Measurements from ENCODE around the gene PHOX2A. TPM values are rescaled to one million over a fixed set of nuclear protein-coding genes. Genes with fewer than 3 reads are reported as not detected.

The PHOX2A gene
- total and polyA plus RNA-seq, 10 donors, result 0.33 TPM; not detected in 9

DNA sequence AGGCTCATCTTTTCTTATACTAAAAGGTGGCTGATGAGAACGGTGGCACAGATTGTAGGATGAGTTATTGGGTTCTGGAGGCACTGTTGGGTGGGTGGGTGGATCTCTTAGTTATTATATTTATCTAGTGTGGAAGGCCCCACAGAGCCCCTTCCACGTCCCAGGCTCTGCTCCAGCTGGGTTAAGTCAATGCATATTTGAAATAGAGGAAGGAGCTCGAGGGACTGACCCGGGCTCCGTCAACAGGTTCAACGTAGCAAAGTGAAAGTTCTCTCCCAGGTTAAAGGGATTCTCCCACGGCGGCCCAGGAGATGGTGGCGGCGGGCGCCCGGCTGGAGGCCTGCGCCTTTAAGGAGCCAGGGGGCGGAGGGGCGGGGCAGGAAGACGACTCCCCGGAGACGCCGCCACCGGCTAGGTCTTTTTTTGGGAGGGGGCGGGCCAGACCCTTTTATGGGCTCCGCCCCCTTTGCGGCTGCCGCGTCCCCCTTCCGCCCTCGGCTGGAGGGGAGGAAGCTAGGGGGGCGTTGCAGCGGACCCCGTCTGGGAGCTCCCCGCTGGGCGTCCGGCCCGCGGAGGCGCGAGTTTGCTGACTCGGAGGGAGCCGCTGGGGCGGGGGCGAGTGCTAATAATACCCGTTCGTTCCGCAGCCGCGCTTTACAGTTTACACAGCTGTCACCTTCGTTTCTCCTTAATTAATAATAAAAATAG, 20.9 kb downstream of the PHOX2A start:
- Histone ChIP-seq H3K36me3 (peaks cover 0 to 19% (median under 1%) of the 10 kb centered on the region in 6 donors), H3K4me1 (peaks cover 14 to 66% (median 44%) of the 10 kb centered on the region in 6 donors), H3K27ac (peak overlapping the region; percentile 95 to 98 (median 97)), H3K9me3 (no peaks in the 10 kb centered on the region), H3K4me3 (peak overlapping the region; percentile 73 to 97 (median 81)), H3K27me3 (replicated peaks in 1 of 7) (peaks cover 0 to 5% (median 0%) of the 10 kb centered on the region in 7 donors)
- DNase-seq, result peak; percentile 98
- intact Hi-C loops (cut with DNase I; ENCODE audit: low total_unique reads), result no loop called here
- TF ChIP-seq CTCF (IDR thresholded peaks at IDR 0.05 in 8 of 11, conservative IDR thresholded peaks at IDR 0.05 in 3 of 11) (peak; percentile 8 to 82 (median 65)), POLR2A (IDR thresholded peaks at IDR 0.05) (peak in 2 of 3 donors; percentile 27 to 55), POLR2AphosphoS5 (IDR thresholded peaks at IDR 0.05) (peak; percentile 88 to 94 (median 90))
- WGBS, 5 donors, result 0 to 1% (median 0%) methylated on average over 20 to 47 of the region's 47 CpGs

GRCh38 chr11:72222106-72222891, 21.7 kb downstream of the PHOX2A start:
- peak; percentile 72 for DNase-seq
- intact Hi-C loops (cut with DNase I; ENCODE audit: low total_unique reads), result no loop called here
- H3K27me3 ChIP-seq (replicated peaks in 1 of 7), result peaks cover 0 to 6% (median 0%) of the 10 kb centered on the region in 7 donors
- H3K4me1 ChIP-seq, result peaks cover 14 to 66% (median 48%) of the 10 kb centered on the region in 6 donors
- H3K36me3 ChIP-seq, result peaks cover 0 to 11% (median 0%) of the 10 kb centered on the region in 6 donors
- no peaks in the 10 kb centered on the region for H3K9me3 ChIP-seq
- WGBS, 5 donors, result 70 to 80% (median 73%) methylated on average over 6 of the region's 6 CpGs
- H3K4me3 ChIP-seq, result peak overlapping the region; percentile 73 to 97 (median 81)
- no peak for TF ChIP-seq POLR2A (IDR thresholded peaks at IDR 0.05)
- no peak for TF ChIP-seq CTCF (IDR thresholded peaks at IDR 0.05 in 8 of 11, conservative IDR thresholded peaks at IDR 0.05 in 3 of 11)
- no peak for TF ChIP-seq POLR2AphosphoS5 (IDR thresholded peaks at IDR 0.05)
- peak overlapping the region; percentile 95 to 98 (median 97) for H3K27ac ChIP-seq

DNA sequence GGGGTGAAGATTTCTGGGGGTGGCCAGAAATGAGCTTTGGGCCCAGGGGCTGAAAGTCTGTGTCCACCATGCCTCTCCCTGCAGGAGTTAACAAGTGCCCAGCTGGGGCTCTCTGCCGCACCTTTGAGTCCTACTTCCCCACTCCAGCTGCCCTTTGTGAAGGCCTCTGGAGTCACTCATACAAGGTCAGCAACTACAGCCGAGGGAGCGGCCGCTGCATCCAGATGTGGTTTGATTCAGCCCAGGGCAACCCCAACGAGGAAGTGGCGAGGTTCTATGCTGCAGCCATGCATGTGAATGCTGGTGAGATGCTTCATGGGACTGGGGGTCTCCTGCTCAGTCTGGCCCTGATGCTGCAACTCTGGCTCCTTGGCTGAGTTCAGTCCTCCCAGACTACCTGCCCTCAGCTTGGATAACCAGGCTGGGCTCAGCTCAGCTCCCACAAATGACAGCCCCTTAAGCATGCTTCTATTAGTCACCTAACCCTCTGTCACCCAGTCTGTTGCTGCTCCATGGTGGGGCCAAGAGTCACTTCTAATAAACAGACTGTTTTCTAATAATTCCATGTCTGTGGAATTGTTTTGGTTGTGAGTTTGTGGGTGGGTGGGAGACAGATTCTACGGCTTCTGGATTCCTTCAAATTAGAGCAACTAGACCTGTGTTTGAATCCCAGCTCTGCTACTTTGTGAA, 22.4 kb downstream of the PHOX2A start:
- peak overlapping the region in 1 of 8 donors; percentile 50 for H3K4me3 ChIP-seq
- intact Hi-C loops (cut with DNase I; ENCODE audit: low total_unique reads), result no loop called here
- peaks cover 14 to 64% (median 44%) of the 10 kb centered on the region in 6 donors for H3K4me1 ChIP-seq
- H3K27ac ChIP-seq, result peak overlapping the region in 4 of 8 donors; percentile 97 to 98 (median 98)
- H3K9me3 ChIP-seq, result no peaks in the 10 kb centered on the region
- DNase-seq, result peak; percentile 81
- TF ChIP-seq POLR2A (IDR thresholded peaks at IDR 0.05), result no peak
- TF ChIP-seq POLR2AphosphoS5 (IDR thresholded peaks at IDR 0.05), result no peak
- no peak for TF ChIP-seq CTCF (IDR thresholded peaks at IDR 0.05 in 8 of 11, conservative IDR thresholded peaks at IDR 0.05 in 3 of 11)
- H3K36me3 ChIP-seq, result peaks cover 0 to 3% (median 0%) of the 10 kb centered on the region in 6 donors
- 27 to 48% (median 43%) methylated on average over 7 of the region's 7 CpGs for WGBS, 5 donors
- H3K27me3 ChIP-seq (replicated peaks in 1 of 7), result peaks cover 0 to 6% (median 0%) of the 10 kb centered on the region in 7 donors

Measured in spleen (tissue), 11 donors.